GM12878 (cell line): ENCODE results near the gene EFCAB9. TPM values are rescaled to one million over a fixed set of nuclear protein-coding genes. Genes with fewer than 3 reads are reported as not detected.

ENCODE experiments used
- ATF3 ChIP-seq: IDR thresholded peaks from 2 replicates; pipeline ENCODE4 v1.6.1; 2011; ENCODE audit warnings: low read depth, mild to moderate bottlenecking, low read length, moderate library complexity, borderline replicate concordance; ENCODE audit errors: extremely low read depth
- BCL3 ChIP-seq: IDR thresholded peaks from 2 replicates; pipeline ENCODE4 v1.6.1; 2011; ENCODE audit warnings: borderline replicate concordance, low read depth, mild to moderate bottlenecking, moderate library complexity, low read length; ENCODE audit not compliant: insufficient read depth, poor library complexity, severe bottlenecking
- BCLAF1 ChIP-seq: fragments of 450-650 bp; IDR thresholded peaks from 2 replicates; pipeline ENCODE4 v1.6.1; 2017; ENCODE audit warnings: antibody characterized with exemption, mild to moderate bottlenecking, moderate library complexity
- POLR2AphosphoS5 ChIP-seq: IDR thresholded peaks from 2 replicates; pipeline ENCODE4 v1.6.1; 2011; ENCODE audit warnings: mild to moderate bottlenecking, low read length, inconsistent platforms
- polyA plus RNA-seq, 11 experiments: library from polyadenylated mRNA; depleted of rRNA in 4 of 11; unstranded in 6 of 11; stranded (reverse) in 5 of 11; fragments of >200 nt; fragmentation: Nextera tagmentation in 4 of 11; fragmentation: Illumina TruSeq in 1 of 11; extraction: Ambion mirVana in 4 of 11; extraction: Trizol in 1 of 11; gene quantifications; 1 replicate in 1 of 11; 2 replicates in 10 of 11; pipeline versions ENCODE4 v1.2.1 to v1.2.3, GENCODE V29; 2011 to 2016; ENCODE audit warnings: inconsistent platforms in 2 of 11, missing spikeins in 2 of 11, low read depth in 1 of 11
- total RNA-seq, 4 experiments: library from RNA; depleted of rRNA in 3 of 4; stranded (reverse); fragments of >200 nt in 3 of 4; fragmentation: Illumina TruSeq in 1 of 4; extraction: Trizol in 1 of 4; gene quantifications; 2 replicates each; pipeline versions ENCODE4 v1.2.1 to v1.2.3, GENCODE V29; 2013 to 2021
- TF ChIP-seq, protein P1 (sequence below): IDR thresholded peaks from 2 replicates; pipeline ENCODE4 v1.6.1; 2012; ENCODE audit warnings: mild to moderate bottlenecking, low read depth, low read length
- TF ChIP-seq, protein P2 (sequence below): fragments of 450-650 bp; IDR thresholded peaks from 2 replicates; pipeline ENCODE4 v1.6.1; 2016; ENCODE audit warnings: mild to moderate bottlenecking, moderate library complexity, borderline replicate concordance

EFCAB9 gene
- total and polyA plus RNA-seq, 10 of the 15 experiments (the other 5 are each of a cell fraction or from before 2014, with no cell fraction given), result 0.73 TPM; not detected in 9

DNA sequence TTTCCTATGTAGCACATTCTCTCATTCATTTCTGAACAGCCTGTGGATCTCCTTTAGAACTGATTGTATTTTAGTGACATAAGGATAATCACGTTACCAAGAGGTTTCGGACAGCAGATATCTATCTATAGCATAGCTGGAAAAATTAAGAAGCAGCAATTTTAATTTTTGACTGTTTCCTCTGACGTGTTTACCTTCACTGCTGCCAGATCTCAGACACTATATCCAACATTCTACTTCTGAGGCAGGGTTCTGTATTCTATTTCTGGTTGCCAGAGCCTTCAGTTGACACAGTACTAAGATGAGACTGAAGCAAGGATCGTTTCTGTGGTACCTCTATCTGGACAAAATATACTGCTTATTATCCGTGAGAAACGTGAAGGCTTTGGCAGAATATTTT is at the start of gene EFCAB9 (continued):
- TF ChIP-seq, protein P1, sequence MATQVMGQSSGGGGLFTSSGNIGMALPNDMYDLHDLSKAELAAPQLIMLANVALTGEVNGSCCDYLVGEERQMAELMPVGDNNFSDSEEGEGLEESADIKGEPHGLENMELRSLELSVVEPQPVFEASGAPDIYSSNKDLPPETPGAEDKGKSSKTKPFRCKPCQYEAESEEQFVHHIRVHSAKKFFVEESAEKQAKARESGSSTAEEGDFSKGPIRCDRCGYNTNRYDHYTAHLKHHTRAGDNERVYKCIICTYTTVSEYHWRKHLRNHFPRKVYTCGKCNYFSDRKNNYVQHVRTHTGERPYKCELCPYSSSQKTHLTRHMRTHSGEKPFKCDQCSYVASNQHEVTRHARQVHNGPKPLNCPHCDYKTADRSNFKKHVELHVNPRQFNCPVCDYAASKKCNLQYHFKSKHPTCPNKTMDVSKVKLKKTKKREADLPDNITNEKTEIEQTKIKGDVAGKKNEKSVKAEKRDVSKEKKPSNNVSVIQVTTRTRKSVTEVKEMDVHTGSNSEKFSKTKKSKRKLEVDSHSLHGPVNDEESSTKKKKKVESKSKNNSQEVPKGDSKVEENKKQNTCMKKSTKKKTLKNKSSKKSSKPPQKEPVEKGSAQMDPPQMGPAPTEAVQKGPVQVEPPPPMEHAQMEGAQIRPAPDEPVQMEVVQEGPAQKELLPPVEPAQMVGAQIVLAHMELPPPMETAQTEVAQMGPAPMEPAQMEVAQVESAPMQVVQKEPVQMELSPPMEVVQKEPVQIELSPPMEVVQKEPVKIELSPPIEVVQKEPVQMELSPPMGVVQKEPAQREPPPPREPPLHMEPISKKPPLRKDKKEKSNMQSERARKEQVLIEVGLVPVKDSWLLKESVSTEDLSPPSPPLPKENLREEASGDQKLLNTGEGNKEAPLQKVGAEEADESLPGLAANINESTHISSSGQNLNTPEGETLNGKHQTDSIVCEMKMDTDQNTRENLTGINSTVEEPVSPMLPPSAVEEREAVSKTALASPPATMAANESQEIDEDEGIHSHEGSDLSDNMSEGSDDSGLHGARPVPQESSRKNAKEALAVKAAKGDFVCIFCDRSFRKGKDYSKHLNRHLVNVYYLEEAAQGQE, result no peak
- TF ChIP-seq ATF3 (no peak), BCLAF1 (no peak), BCL3 (no peak), POLR2AphosphoS5 (no peak)
- TF ChIP-seq, protein P2, sequence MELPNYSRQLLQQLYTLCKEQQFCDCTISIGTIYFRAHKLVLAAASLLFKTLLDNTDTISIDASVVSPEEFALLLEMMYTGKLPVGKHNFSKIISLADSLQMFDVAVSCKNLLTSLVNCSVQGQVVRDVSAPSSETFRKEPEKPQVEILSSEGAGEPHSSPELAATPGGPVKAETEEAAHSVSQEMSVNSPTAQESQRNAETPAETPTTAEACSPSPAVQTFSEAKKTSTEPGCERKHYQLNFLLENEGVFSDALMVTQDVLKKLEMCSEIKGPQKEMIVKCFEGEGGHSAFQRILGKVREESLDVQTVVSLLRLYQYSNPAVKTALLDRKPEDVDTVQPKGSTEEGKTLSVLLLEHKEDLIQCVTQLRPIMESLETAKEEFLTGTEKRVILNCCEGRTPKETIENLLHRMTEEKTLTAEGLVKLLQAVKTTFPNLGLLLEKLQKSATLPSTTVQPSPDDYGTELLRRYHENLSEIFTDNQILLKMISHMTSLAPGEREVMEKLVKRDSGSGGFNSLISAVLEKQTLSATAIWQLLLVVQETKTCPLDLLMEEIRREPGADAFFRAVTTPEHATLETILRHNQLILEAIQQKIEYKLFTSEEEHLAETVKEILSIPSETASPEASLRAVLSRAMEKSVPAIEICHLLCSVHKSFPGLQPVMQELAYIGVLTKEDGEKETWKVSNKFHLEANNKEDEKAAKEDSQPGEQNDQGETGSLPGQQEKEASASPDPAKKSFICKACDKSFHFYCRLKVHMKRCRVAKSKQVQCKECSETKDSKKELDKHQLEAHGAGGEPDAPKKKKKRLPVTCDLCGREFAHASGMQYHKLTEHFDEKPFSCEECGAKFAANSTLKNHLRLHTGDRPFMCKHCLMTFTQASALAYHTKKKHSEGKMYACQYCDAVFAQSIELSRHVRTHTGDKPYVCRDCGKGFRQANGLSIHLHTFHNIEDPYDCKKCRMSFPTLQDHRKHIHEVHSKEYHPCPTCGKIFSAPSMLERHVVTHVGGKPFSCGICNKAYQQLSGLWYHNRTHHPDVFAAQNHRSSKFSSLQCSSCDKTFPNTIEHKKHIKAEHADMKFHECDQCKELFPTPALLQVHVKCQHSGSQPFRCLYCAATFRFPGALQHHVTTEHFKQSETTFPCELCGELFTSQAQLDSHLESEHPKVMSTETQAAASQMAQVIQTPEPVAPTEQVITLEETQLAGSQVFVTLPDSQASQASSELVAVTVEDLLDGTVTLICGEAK, result no peak
